Esophagus squamous epithelium (tissue), 4 donors: ENCODE measurements around the gene SSC4D.

ENCODE experiments used
- CTCF ChIP-seq, 6 experiments: fragments of 450-650 bp in 4 of 6; fragments of 200-600 bp in 2 of 6; sonication (generic) in 2 of 6; IDR thresholded peaks; one replicate each; pipeline ENCODE4 v1.5.1; 2016 to 2019; ENCODE audit warnings: antibody characterized with exemption in 6 of 6, mild to moderate bottlenecking in 4 of 6, moderate library complexity in 4 of 6
- POLR2A ChIP-seq, 4 donors: fragments of 450-650 bp; IDR thresholded peaks; one replicate each; pipeline ENCODE4 v1.6.1; 2017; ENCODE audit warnings: antibody characterized with exemption in 4 of 4, mild to moderate bottlenecking in 4 of 4, moderate library complexity in 3 of 4

- no peak for TF ChIP-seq CTCF (IDR thresholded peaks at IDR 0.05)
- no peak for TF ChIP-seq POLR2A (IDR thresholded peaks at IDR 0.05)
Measured at GRCh38 chr7:76380623-76380966, 28.9 kb downstream of the SSC4D start.
